ENCODE measurements around the gene NPIPB6.
"Not testable (repeated sequence)": the region's sequence is repeated elsewhere in the genome, so short reads cannot be mapped to it uniquely, and the experiment has no call there.

Gene NPIPB6

DNA sequence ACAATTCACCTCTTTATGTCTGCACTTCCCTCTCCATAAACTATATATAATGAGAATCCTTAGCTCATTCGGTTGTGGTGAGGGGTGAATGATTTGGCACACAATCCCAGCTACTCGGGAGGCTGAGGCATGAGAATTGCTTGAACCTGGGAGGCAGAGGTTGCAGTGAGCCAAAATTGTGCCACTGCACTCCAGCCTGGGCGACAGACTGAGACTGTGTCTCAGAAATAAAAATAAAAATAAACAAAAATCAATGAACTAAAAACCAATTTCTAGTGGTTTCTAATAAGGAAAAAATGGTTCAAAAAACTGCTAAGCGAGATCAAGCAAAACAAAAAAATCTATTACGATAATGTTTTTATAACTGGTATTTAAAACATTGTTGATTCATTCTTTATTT, at the start of gene NPIPB6:
Gene NPIPB6 (minus strand): TSS at position 101 of the 400 bp plus-strand sequence. CDS start 686 bp downstream, outside the sequence.
- DNase-seq = not testable (repeated sequence)

DNA sequence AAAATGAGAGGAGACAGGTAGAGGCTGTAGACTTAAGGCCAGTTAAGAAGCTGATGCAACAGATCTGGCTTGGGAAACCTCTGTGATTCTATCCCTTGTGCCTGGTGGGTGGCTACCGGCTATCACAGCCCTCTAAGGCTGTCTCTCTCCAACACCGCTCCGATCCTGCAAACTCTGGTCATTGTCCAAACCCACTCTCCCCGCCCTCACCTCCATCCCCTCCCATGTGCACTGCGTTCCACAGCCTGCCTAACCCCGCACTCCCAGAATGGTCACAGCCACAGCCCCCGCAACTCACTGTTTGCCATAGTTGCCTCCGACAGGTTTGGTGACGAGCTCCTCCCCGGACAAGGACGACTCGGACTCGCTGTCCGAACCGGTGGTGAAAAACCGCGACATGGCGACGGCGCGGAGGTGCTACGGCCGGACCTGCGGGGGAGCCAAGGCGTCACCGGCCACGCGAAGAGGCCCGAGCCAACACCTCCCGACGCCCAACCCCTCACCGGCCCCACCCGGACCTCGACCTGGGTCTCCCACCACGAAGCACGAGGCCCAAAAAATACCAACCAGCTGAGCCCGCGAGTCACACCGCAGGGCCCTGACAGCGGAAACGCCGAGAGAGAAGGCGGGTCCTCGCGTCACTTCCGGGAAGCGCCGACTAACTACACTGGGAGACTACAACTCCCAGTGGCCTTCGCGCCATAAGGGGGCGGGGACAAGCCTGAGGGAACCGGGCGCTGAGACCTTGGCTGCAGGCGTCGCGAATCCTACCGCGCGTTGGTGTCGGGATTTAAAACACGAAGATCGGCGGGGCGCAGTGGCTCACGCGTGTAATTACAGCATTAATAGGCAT, 40.1 kb upstream of the NPIPB6 start, which contains the start of gene EIF3CL:
Gene EIF3CL (minus strand): TSS at position 622 of the 853 bp plus-strand sequence. CDS start 223 bp downstream, at position 399.
- DNase-seq = not testable (repeated sequence)

DNA sequence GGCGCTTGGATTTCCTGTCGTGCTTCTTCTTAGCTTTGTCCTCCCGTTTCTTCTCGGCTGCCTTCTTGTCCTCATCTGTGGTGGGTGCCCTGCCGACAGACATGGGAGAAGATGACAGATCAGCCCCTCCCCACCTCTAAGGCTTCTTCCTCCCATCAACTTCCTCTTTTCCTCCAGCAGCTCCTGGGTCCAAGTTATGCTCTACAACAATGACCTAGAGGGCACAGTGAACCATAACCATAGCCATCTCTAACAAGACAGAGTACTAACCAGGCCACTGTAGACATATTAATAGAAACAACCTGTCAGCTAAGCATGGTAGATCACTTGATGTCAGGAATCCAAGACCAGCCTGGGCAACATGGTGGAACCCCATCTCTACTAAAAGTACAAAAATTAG, 28.7 kb upstream of the NPIPB6 start:
- DNase-seq = not testable (repeated sequence)

DNA sequence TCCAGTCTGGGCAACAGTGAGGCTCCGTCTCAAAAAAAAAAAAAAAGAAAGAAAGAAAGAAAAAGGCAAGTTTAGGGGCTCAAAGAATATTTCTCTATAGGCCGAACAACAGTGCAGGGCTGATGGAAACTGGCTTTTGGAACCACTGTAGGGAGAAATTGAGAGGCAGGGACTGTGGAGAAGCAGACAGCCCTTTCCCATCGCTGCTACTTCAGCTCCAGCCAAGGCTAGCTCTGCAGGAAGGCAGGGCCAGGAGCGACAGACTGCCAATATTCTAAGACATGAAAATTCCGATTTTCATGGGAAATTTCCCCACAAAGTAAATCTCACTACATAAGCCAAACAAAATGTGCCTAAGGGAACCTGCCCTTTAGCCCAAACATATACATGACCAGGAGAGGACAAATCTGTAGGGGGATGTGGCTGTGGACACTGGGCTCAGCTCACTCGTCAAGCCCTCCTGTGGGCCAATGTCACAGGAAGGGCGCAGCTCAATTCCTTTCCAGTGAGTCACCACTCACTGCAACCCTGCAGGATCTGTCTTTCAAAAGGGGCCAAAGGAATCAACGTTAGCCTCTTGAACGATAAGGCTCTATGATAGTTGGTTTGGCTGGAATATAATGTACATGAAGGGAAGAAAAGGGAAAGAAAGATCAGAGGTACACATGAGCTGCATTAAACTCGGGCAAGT, 19.0 kb upstream of the NPIPB6 start:
- DNase-seq = not testable (repeated sequence)

DNA sequence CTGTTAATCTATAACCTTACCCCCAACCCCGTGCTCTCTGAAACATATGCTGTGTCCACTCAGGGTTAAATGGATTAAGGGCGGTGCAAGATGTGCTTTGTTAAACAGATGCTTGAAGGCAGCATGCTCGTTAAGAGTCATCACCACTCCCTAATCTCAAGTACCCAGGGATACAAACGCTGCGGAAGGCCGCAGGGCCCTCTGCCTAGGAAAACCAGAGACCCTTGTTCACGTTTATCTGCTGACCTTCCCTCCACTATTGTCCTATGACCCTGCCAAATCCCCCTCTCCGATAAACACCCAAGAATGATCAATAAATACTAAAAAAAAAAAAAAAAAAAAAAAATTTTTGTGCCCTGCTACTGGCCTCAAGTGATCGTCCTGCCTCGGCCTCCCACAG, 14.5 kb upstream of the NPIPB6 start:
- DNase-seq = not testable (repeated sequence)

DNA sequence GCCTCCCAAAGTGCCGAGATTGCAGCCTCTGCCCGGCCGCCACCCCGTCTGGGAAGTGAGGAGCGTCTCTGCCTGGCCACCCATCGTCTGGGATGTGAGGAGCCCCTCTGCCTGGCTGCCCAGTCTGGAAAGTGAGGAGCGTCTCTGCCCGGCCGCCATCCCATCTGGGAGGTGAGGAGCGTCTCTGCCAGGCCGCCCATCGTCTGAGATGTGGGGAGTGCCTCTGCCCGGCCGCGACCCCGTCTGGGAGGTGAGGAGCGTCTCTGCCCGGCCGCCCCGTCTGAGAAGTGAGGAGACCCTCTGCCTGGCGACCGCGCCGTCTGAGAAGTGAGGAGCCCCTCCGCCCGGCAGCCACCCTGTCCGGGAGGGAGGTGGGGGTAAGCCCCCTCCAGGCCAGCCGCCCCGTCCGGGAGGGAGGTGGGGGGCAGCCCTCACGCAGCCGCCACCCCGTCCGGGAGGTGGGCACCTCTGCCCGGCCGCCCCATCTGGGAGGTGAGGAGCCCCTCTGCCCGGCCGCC, 13.9 kb upstream of the NPIPB6 start:
- not testable (repeated sequence) for DNase-seq

DNA sequence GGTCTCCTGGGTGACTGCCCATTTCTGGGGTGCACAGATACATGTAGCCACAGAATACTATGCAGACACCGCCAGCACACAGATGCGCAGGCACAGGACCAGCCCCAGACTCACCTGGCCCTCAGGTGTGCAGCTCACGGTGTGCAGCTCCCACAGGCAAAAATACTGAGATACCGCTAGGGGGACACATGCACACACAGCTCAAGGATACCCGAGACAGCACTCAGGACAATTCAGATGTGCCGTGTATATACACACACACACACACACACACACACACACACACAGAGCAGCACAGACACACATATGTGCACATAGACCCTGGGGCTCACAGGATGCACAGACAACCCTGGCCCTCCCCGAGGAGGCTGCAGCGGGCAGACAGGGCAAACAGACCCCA, 11.8 kb upstream of the NPIPB6 start:
- not testable (repeated sequence) for DNase-seq

DNA sequence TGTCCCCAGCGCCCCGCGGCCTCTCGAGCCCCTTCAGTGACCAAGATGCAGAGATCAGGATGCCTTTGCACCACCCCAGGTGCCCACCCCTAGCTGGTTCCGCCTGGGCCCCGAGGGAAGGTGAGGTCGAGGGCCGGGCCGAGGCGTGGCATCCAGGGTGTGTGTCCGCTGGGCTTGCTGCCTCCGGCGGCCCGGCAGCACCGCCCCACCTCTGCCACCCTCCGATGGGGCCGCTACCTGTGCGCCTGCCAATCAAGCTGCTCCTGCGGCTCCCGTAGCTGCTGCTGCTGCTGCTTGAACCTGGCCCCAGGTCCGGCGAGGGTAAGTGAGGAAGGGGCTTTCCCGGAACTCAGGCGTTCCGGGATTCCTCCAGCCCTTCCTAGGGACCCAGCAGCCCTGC, 11.0 kb upstream of the NPIPB6 start:
- not testable (repeated sequence) for DNase-seq

DNA sequence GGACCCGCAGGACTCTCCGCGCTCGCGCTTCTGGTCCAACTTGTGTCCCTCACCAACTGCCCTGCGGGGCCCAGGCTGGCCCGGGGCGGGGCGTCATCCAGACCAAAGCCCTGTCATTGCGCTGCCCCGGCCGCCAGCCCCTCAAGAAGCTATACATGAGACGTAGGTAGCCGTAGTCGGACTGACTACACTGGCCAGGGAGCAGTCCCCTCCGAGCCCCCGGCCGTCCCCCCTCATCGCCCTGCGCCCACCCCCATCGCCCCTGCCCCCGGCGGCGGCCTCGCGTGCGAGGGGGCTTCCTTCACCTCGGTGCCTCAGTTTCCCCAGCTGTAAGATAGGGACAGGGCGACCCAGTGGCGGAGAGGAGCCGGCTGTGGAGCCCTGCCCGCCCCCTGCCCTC, 4.6 kb upstream of the NPIPB6 start:
- DNase-seq = not testable (repeated sequence)

DNA sequence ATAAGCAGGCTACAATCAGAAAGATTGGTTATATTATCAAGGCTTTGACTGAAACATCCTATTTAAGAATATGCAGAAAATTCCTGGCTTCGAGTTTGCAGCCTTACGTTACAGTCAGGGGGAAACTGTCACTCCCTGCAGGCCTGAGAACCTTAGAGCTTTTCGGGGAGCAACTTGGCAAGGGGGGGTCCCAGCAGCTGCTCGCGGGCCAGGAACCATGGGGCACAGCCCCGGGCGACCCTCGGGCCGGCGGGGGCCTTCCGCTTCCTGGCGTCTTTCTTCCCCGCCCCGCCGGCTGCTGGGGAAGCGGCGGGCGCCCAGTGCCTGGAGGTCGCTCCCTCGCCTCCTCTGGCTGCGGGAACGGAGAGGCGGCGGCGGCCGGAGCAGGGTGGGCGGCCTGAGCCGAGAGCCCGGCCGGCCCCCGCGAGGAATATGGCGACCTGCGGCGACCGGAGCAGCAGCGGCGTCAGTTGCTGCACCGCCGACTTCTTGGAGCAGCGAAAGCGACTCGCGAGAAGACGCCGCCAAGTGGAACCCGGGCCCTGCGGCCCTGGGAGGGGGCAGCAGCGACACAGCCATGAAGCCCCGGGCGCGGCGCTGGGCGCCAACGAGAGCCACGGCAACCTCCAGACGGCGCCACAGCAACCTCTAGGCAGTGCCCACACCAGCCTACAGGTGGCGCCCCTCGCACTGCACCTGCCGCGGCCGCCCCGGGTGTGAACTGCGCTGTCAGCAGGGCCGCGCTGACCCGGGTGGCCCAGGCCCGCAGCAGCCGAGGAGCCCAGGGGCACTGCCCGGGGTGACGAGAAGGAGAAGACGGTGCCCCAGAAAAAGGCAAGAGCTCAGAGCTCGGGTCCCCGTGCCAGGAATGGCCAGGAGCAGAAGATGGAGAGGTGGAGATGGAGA, 1.2 kb upstream of the NPIPB6 start:
- not testable (repeated sequence) for DNase-seq

DNA sequence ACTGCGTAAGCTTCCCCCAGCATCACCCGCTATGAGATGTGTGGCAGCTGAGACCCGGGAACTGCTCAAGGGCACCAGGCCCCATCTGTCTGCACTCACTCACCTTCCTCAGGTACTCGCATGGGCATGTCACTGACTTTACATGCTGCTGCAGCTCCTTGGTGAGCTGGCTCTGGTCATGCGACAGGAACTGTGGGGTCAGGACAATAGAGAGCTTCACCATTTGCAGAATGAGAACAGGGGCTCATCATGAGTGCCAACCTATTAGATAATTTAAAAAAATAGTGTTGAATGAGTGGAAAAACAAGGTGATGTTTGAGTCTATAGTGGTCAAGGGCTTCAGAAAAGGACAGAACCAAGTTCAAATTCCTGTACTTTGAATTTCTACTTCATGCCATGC, 708 bp downstream of the NPIPB6 start:
- DNase-seq = not testable (repeated sequence)

DNA sequence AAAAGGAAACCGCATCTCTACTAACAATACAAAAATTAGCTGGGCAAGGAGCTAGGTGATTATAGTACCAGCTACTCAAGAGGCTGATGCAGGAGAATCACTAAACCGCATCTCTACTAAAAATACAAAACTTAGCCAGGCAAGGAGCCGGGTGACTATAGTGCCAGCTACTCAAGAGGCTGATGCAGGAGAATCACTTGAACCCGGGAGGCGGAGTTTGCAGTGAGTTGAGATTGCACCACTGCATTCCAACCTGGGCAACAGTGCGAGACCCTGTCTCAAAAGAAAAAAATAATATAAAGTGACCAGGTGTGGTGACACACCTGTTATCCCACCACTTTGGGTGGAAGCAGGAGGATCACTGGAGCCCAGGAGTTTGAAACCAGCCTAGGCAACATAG, 25.1 kb downstream of the NPIPB6 start:
- DNase-seq = not testable (repeated sequence)

DNA sequence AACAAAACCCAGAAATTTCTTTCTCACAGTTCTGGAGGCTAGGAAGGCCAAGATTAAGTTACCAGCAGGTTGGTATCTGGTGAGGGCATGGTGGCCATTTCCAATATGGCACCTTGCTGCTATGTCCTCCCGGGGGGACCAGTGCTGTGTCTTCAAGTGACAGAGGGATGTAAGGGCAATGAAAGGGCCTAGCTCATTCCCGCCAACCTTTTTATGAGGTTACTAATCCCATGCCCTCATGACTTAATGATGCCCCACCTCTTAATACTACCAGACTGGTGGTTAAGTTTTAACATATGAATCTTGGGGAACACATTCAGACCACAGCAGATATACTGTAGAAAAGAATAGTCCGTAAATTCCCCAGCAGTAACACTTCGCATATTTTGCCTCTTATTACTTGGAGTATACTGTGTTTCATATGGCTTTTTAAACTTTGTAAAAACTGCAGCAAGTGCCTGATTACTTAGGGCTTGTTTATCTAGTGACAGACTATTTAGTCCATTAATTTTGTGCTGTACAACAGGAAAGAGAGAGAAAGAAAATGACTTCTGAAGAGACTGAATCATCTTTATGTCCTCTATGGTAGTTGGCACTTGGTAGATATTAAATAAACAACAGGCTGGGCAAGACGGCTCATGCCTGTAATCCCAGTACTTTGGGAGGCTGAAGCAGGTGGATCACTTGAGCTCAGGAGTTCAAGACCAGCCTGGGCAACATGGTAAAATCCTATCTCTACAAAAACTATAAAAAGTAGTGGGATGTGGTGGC, 26.2 kb downstream of the NPIPB6 start:
- not testable (repeated sequence) for DNase-seq

DNA sequence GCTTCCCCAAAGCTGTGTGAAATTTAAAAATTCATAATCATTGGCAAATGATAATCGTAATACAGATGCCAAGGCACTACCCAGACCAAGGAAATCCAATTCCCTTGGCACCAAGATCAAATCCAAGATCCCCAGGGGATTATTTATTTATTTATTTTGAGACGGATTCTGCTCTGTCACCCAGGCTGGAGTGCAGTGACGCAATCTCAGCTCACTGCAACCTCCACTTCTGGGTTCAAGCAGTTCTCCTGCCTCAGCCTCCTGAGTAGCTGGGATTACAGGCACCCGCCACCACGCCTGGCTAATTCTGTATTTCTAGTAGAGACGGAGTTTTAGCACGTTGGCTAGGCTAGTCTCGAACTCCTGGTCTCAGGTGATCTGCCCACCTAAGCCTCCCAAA, 27.6 kb downstream of the NPIPB6 start:
- DNase-seq = not testable (repeated sequence)

DNA sequence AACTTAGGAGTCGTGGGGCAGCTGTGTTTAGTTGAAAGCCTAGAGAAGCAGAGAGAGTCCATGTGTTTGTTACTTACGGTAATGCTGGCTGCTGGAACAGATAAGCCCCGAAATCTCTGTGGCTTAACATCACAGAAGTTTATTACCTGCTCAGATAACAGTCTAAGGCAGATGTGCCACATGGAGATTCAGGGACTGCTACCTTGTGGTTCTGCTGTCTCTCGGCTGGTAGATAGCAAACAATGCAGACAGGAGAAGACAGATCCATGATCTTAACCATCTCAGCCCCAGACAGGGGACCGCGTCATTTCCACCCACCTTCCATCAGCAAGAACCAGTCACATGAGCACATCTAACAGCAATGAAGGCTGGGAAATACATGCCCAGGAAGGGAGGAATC, 30.7 kb downstream of the NPIPB6 start:
- DNase-seq = not testable (repeated sequence)

DNA sequence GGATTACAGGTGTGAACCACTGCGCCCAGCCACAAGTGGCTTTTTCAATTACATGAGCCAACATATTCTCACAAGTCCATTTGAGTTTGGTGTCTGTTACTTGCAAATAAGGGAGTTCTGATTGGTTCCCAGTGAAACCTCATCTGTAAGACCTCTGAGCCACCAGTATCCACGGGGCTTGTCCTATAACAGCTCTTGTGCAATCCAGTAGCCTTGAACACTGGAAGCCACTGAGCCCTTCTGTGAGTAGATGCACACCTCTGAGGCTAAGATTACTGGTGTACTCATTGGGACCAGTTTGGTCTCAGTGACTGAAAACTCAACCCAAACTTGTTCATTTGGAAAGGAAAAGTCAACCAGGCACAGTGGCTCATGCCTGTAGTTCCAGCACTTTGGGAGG, 32.3 kb downstream of the NPIPB6 start:
- not testable (repeated sequence) for DNase-seq

DNA sequence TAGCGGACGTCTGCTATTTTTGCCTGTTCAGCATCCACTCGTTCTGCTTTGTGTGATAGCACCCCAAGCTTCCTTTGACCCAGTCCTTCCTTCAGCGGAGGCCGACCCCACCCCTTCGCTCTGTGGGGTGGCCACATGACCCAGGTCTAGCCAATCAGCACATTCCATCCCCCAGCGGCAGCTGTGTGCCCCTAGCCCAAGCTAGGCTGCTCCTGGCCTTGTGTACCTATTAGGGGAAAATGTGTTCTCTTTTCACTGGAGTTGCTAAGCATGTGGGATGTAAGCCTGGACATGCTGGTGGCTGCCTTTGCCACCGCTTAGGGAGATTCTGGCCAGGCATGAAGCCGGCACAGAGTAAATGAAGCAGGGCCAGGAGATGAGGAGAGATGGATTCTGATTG, 33.1 kb downstream of the NPIPB6 start:
- DNase-seq = not testable (repeated sequence)

DNA sequence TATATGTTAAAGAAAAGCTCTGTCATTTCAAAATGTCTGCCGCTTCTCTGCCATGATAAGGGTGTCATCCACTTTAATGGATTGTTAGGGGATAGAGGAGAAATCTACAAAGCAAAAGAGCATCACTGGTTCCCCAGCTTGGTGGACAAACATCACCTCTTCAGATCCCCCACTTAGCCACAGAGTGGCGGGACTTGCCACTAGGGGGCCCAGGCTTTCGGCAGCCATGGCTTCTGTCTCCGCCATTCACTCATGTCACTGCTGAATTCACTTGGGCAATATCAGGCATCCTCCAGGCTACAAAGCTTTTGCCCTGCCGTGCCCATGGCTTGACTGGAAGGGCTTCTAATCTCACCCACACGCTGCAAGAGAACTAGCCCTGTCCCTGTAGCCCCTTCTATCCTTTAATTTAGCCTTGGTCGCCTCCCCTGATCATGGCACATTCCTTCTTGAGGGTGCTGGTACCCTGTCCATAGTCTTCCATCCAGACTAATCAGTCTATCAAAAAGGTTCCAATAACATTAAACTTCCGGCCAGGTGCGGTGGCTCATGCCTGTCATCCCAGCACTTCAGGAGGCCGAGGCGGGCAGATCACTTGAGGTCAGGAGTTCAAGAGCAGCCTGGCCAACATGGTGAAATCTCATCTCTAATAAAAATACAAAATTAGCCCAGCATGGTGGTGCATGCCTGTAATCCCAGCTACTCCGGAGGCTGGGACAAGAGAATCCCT, 36.3 kb downstream of the NPIPB6 start:
- no peak for DNase-seq

DNA sequence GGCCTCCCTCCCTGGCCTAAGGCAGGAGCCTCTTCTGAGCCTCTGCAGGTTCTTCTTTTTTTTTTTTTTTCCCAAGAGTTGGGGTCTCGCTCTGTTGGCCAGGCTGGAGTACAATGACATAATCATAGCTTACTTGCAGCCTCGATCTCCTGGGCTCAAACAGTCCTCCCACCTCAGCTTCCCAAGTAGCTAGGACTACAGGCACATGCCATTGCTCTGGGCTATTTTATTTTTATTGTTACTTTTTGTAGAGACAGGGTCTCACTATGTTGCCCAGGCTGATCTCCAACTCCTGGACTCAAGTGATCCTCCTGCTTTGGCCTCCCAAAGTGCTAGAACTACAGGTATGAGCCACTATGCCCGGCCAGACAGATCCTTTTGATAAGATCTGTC, 38.4 kb downstream of the NPIPB6 start:
- DNase-seq = no peak

DNA sequence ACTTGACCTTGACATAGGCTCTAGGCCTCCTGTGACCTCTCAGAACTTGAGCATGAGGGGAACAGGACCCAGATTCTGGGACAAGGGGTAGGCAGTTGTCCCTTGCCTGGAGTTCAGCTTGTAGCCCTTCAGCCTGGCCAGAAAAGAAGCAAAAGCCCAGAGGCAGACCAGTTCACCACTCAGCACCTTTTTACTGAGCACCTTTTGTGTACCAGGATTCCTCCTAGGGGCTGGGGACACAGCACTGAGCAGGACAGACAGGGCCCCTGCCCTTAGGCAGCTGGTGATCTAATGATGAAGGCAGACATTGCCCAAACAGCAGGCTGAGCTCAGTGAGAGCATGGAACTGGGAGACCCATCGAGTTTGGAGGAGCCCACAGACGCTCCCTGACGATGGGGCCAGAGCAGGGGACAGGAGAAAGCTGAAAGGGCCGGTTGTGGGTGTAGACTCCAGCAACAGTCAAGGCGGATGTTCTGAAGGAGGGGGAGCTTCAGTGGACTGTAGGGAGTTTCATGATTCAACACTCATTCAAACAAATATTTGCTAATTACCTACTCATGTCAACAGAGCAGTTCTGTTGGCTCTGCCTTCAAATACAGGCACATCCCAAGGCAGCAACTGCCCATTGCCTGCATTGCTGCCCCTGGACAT, 38.9 kb downstream of the NPIPB6 start:
- peak; percentile 17 for DNase-seq
